BLaER1 (cell line): ENCODE measurements around the gene BTBD6.

Experiments used
- H3K27ac ChIP-seq: shearing (Covaris generic); formaldehyde crosslinking; 2 replicates; pipeline ENCODE4 v1.8.1; 2022
- H3K27me3 ChIP-seq: shearing (Covaris generic); formaldehyde crosslinking; 2 replicates; pipeline ENCODE4 v1.8.1; 2022
- H3K36me3 ChIP-seq: shearing (Covaris generic); formaldehyde crosslinking; 2 replicates; pipeline ENCODE4 v1.8.1; 2022
- H3K4me1 ChIP-seq: shearing (Covaris generic); formaldehyde crosslinking; 2 replicates; pipeline ENCODE4 v1.8.1; 2022
- H3K4me2 ChIP-seq: shearing (Covaris generic); formaldehyde crosslinking; 2 replicates; pipeline ENCODE4 v1.8.1; 2022
- H3K4me3 ChIP-seq: shearing (Covaris generic); formaldehyde crosslinking; 2 replicates; pipeline ENCODE4 v1.8.1; 2022
- H3K9ac ChIP-seq: shearing (Covaris generic); formaldehyde crosslinking; 2 replicates; pipeline ENCODE4 v1.8.1; 2022
- H3K9me3 ChIP-seq: shearing (Covaris generic); formaldehyde crosslinking; 2 replicates; pipeline ENCODE4 v1.8.1; 2022
- H4K20me1 ChIP-seq: shearing (Covaris generic); formaldehyde crosslinking; 2 replicates; pipeline ENCODE4 v1.8.1; 2022
- Cebpa-rat ChIP-seq: shearing (Covaris generic); IDR thresholded peaks from 2 replicates; pipeline ENCODE4 v1.8.1; 2022

BTBD6 gene

GRCh38 chr14:105217774-105218173, 30.6 kb upstream of the BTBD6 start:
- H3K27me3 ChIP-seq, result no peaks in the 10 kb centered on the region
- no peak overlapping the region for H3K9ac ChIP-seq
- no peaks in the 10 kb centered on the region for H3K9me3 ChIP-seq
- peaks cover 100% of the 10 kb centered on the region for H4K20me1 ChIP-seq
- H3K4me2 ChIP-seq, result no peak overlapping the region
- H3K36me3 ChIP-seq, result peaks cover 72% of the 10 kb centered on the region
- H3K4me3 ChIP-seq, result no peak overlapping the region
- no peak for TF ChIP-seq Cebpa-rat
- H3K27ac ChIP-seq, result 0 out of 2 replicates have a peak overlapping the region, but pooled peaks have one; percentile 6
- H3K4me1 ChIP-seq, result peaks cover 84% of the 10 kb centered on the region

GRCh38 chr14:105218611-105219010, 29.7 kb upstream of the BTBD6 start:
- Histone ChIP-seq H3K4me2 (no peak overlapping the region), H3K27me3 (no peaks in the 10 kb centered on the region), H3K9me3 (no peaks in the 10 kb centered on the region), H3K9ac (no peak overlapping the region), H3K27ac (no peak overlapping the region), H3K4me3 (no peak overlapping the region), H4K20me1 (peaks cover 100% of the 10 kb centered on the region), H3K4me1 (peaks cover 84% of the 10 kb centered on the region), H3K36me3 (peaks cover 74% of the 10 kb centered on the region)
- no peak for TF ChIP-seq Cebpa-rat

GRCh38 chr14:105219043-105219612, 29.2 kb upstream of the BTBD6 start:
- no peak overlapping the region for H3K4me3 ChIP-seq
- H3K36me3 ChIP-seq, result peaks cover 75% of the 10 kb centered on the region
- H3K9ac ChIP-seq, result no peak overlapping the region
- H3K9me3 ChIP-seq, result no peaks in the 10 kb centered on the region
- peak overlapping the region; percentile 26; the same call in 1 of the 2 replicates for H3K27ac ChIP-seq
- no peaks in the 10 kb centered on the region for H3K27me3 ChIP-seq
- H4K20me1 ChIP-seq, result peaks cover 100% of the 10 kb centered on the region
- peaks cover 84% of the 10 kb centered on the region for H3K4me1 ChIP-seq
- no peak overlapping the region for H3K4me2 ChIP-seq
- TF ChIP-seq Cebpa-rat, result no peak

- H3K36me3 ChIP-seq, result peaks cover 81% of the 10 kb centered on the region
- no peak for TF ChIP-seq Cebpa-rat
- H3K4me2 ChIP-seq, result no peak overlapping the region
- H3K4me3 ChIP-seq, result no peak overlapping the region
- 0 out of 2 replicates have a peak overlapping the region, but pooled peaks have one; percentile 26 for H3K27ac ChIP-seq
- 0 out of 2 replicates have a peak overlapping the region, but pooled peaks have one; percentile 40 for H3K9ac ChIP-seq
- H4K20me1 ChIP-seq, result peaks cover 100% of the 10 kb centered on the region
- H3K27me3 ChIP-seq, result no peaks in the 10 kb centered on the region
- H3K4me1 ChIP-seq, result peaks cover 84% of the 10 kb centered on the region
- H3K9me3 ChIP-seq, result no peaks in the 10 kb centered on the region
Observed at GRCh38 chr14:105219753-105220152, 28.6 kb upstream of the BTBD6 start.

GRCh38 chr14:105220699-105221597, 27.4 kb upstream of the BTBD6 start:
- Histone ChIP-seq H3K4me1 (peaks cover 84% of the 10 kb centered on the region), H3K9me3 (no peaks in the 10 kb centered on the region), H3K4me2 (0 out of 2 replicates have a peak overlapping the region, but pooled peaks have one; percentile 3), H3K9ac (peak overlapping the region; percentile 40; the same call in 1 of the 2 replicates), H3K27ac (peak overlapping the region; percentile 38), H3K36me3 (peaks cover 87% of the 10 kb centered on the region), H3K4me3 (no peak overlapping the region), H3K27me3 (no peaks in the 10 kb centered on the region), H4K20me1 (peaks cover 100% of the 10 kb centered on the region)
- no peak for TF ChIP-seq Cebpa-rat

- Histone ChIP-seq H3K27me3 (no peaks in the 10 kb centered on the region), H4K20me1 (peaks cover 100% of the 10 kb centered on the region), H3K4me2 (peak overlapping the region; percentile 3; the same call in 1 of the 2 replicates), H3K4me1 (peaks cover 79% of the 10 kb centered on the region), H3K4me3 (no peak overlapping the region), H3K27ac (no peak overlapping the region), H3K9me3 (no peaks in the 10 kb centered on the region), H3K9ac (no peak overlapping the region), H3K36me3 (peaks cover 87% of the 10 kb centered on the region)
- TF ChIP-seq Cebpa-rat, result no peak
Observed at GRCh38 chr14:105221598-105222178, 26.6 kb upstream of the BTBD6 start.

- H3K27ac ChIP-seq, result peak overlapping the region; percentile 18
- H3K4me2 ChIP-seq, result peak overlapping the region; percentile 67
- peaks cover 67% of the 10 kb centered on the region for H3K4me1 ChIP-seq
- H3K4me3 ChIP-seq, result no peak overlapping the region
- no peaks in the 10 kb centered on the region for H3K27me3 ChIP-seq
- H4K20me1 ChIP-seq, result peaks cover 100% of the 10 kb centered on the region
- no peak overlapping the region; the same call in 1 of the 2 replicates for H3K9ac ChIP-seq
- H3K36me3 ChIP-seq, result peaks cover 86% of the 10 kb centered on the region
- no peaks in the 10 kb centered on the region for H3K9me3 ChIP-seq
- no peak for TF ChIP-seq Cebpa-rat
Observed at GRCh38 chr14:105223260-105223659, 25.1 kb upstream of the BTBD6 start.

- Histone ChIP-seq H4K20me1 (peaks cover 100% of the 10 kb centered on the region), H3K9ac (no peak overlapping the region), H3K9me3 (no peaks in the 10 kb centered on the region), H3K27ac (no peak overlapping the region), H3K36me3 (peaks cover 86% of the 10 kb centered on the region), H3K4me1 (peaks cover 61% of the 10 kb centered on the region), H3K27me3 (no peaks in the 10 kb centered on the region), H3K4me3 (no peak overlapping the region), H3K4me2 (peak overlapping the region; percentile 67)
- TF ChIP-seq Cebpa-rat, result 0 out of 2 replicates have a peak, but pooled peaks have one; percentile 31
Observed at GRCh38 chr14:105223770-105224544, 24.4 kb upstream of the BTBD6 start.
